ENCODE results near the gene GAGE12J. TPM values are rescaled to one million over a fixed set of nuclear protein-coding genes. Genes with fewer than 3 reads are reported as not detected.
"Not testable (repeated sequence)": the region's sequence is repeated elsewhere in the genome, so short reads cannot be mapped to it uniquely, and the experiment has no call there.

Gene GAGE12J
- total RNA-seq, 2 experiments from 2014 or later = not detected

- H3K4me3 Mint-ChIP-seq; H3K27me3 Mint-ChIP-seq; CTCF ChIA-PET; DNase-seq; H3K9me3 Mint-ChIP-seq; H3K4me1 Mint-ChIP-seq; H3K36me3 Mint-ChIP-seq (ENCODE audit: low read depth); H3K27ac Mint-ChIP-seq; POLR2A ChIA-PET: not testable (repeated sequence)
Observed at GRCh38 chrX:49330421-49330820, 8.6 kb downstream of the GAGE12J start.

- H3K4me1 Mint-ChIP-seq; DNase-seq; CTCF ChIA-PET; POLR2A ChIA-PET; H3K27ac Mint-ChIP-seq; H3K27me3 Mint-ChIP-seq; H3K9me3 Mint-ChIP-seq; H3K4me3 Mint-ChIP-seq; H3K36me3 Mint-ChIP-seq (ENCODE audit: low read depth): not testable (repeated sequence)
Observed at GRCh38 chrX:49331282-49331681, 9.4 kb downstream of the GAGE12J start, which contains the start of gene GAGE13. Gene GAGE13 (plus strand): TSS chrX:49331582. CDS start chrX:49332738, 1,156 bp downstream.

- POLR2A ChIA-PET; H3K36me3 Mint-ChIP-seq (ENCODE audit: low read depth); H3K4me1 Mint-ChIP-seq; H3K27me3 Mint-ChIP-seq; H3K9me3 Mint-ChIP-seq; H3K4me3 Mint-ChIP-seq; H3K27ac Mint-ChIP-seq; DNase-seq; CTCF ChIA-PET: not testable (repeated sequence)
Observed at GRCh38 chrX:49331841-49332240, 10.0 kb downstream of the GAGE12J start.

- H3K4me1 Mint-ChIP-seq; H3K9me3 Mint-ChIP-seq; H3K4me3 Mint-ChIP-seq; H3K36me3 Mint-ChIP-seq (ENCODE audit: low read depth); H3K27ac Mint-ChIP-seq; H3K27me3 Mint-ChIP-seq; DNase-seq; POLR2A ChIA-PET; CTCF ChIA-PET: not testable (repeated sequence)
Observed at GRCh38 chrX:49341449-49341848, 19.6 kb downstream of the GAGE12J start.

GRCh38 chrX:49344496-49345175 lies 22.8 kb downstream of the GAGE12J start:
- DNase-seq; H3K4me3 Mint-ChIP-seq; CTCF ChIA-PET; POLR2A ChIA-PET; H3K27me3 Mint-ChIP-seq; H3K4me1 Mint-ChIP-seq; H3K9me3 Mint-ChIP-seq; H3K36me3 Mint-ChIP-seq (ENCODE audit: low read depth); H3K27ac Mint-ChIP-seq: not testable (repeated sequence)

- H3K27me3 Mint-ChIP-seq; H3K4me1 Mint-ChIP-seq; DNase-seq; H3K27ac Mint-ChIP-seq; H3K36me3 Mint-ChIP-seq (ENCODE audit: low read depth); POLR2A ChIA-PET; CTCF ChIA-PET; H3K4me3 Mint-ChIP-seq; H3K9me3 Mint-ChIP-seq: not testable (repeated sequence)
Observed at GRCh38 chrX:49345402-49345801, 23.6 kb downstream of the GAGE12J start.

- POLR2A ChIA-PET, CTCF ChIA-PET: not testable (repeated sequence)
Observed at GRCh38 chrX:49346150-49346549, 24.3 kb downstream of the GAGE12J start.

More at GRCh38 chrX:49346150-49346549, 24.3 kb downstream of the GAGE12J start:
- H3K27ac Mint-ChIP-seq; H3K4me3 Mint-ChIP-seq; DNase-seq; H3K9me3 Mint-ChIP-seq; H3K4me1 Mint-ChIP-seq; H3K36me3 Mint-ChIP-seq (ENCODE audit: low read depth); H3K27me3 Mint-ChIP-seq: not testable (repeated sequence)

Other genes with a start within 250 kb of the GAGE12J start
- gene PRAF2, start 248.0 kb upstream of the GAGE12J start, total RNA-seq = 10 to 100 TPM; 21.1 to 23.9 TPM
- gene WDR45, start 242.2 kb upstream of the GAGE12J start, total RNA-seq = 10 to 100 TPM; 51.1 to 58.7 TPM
- gene GPKOW, start 198.3 kb upstream of the GAGE12J start, total RNA-seq = 10 to 100 TPM; 41.9 to 43.6 TPM
- 1 to 10 TPM; 1.6 to 2.0 TPM for gene MAGIX, start 159.3 kb upstream of the GAGE12J start, total RNA-seq
- 100 to 1,000 TPM; 267 to 273 TPM for gene PLP2, start 150.1 kb upstream of the GAGE12J start, total RNA-seq
- gene PRICKLE3, start 135.7 kb upstream of the GAGE12J start, total RNA-seq = 10 to 100 TPM; 19.0 to 20.3 TPM
- gene SYP, start 121.8 kb upstream of the GAGE12J start, total RNA-seq = 1 to 10 TPM; 1.1 to 1.2 TPM
- under 1 TPM; 0.50 to 0.93 TPM for gene CACNA1F, start 88.7 kb upstream of the GAGE12J start, total RNA-seq
- 10 to 100 TPM; 23.4 to 24.6 TPM for gene CCDC22, start 86.6 kb upstream of the GAGE12J start, total RNA-seq
- gene FOXP3, start 57.3 kb upstream of the GAGE12J start, total RNA-seq = 10 to 100 TPM; 18.4 to 19.1 TPM
- gene PPP1R3F, start 52.2 kb upstream of the GAGE12J start, total RNA-seq = 1 to 10 TPM; 9.3 to 9.9 TPM
- not detected for gene GAGE10, start 18.4 kb upstream of the GAGE12J start, total RNA-seq
- gene GAGE13, start 9.5 kb downstream of the GAGE12J start, total RNA-seq = not detected
- not detected for gene GAGE12C, start 210.1 kb downstream of the GAGE12J start, total RNA-seq
- gene GAGE12D, start 219.7 kb downstream of the GAGE12J start, total RNA-seq = not detected
- not detected for gene GAGE12E, start 229.3 kb downstream of the GAGE12J start, total RNA-seq
- gene GAGE12F, start 238.8 kb downstream of the GAGE12J start, total RNA-seq = not detected
- gene GAGE12G, start 248.4 kb downstream of the GAGE12J start, total RNA-seq = not detected

Data from activated CD4-positive, alpha-beta memory T cell treated with anti-CD3 and anti-CD28 coated beads, Interleukin-2, amount 10 ng/mL, durations not matched to agents 7 days and 5 days (primary cell).